Neural cell (in vitro differentiated cells): ENCODE results near the gene FAR2. TPM values are rescaled to one million over a fixed set of nuclear protein-coding genes. Genes with fewer than 3 reads are reported as not detected.

Experiments
- H2AFZ ChIP-seq: fragments of 200-600, 300-800 bp; sonication (generic), shearing (Covaris generic); 2 replicates; pipeline ENCODE4 v1.6.0; 2014; ENCODE audit warnings: low read depth, mild to moderate bottlenecking, antibody characterized with exemption, low read length, moderate library complexity
- H3F3A ChIP-seq: fragments of 200-600 bp; shearing (Covaris generic); 2 replicates; pipeline ENCODE4 v1.6.1; 2016; ENCODE audit warnings: mild to moderate bottlenecking, moderate library complexity, mixed read lengths, antibody characterized with exemption, low read length; ENCODE audit not compliant: insufficient read depth, poor library complexity, severe bottlenecking
- H3K27ac ChIP-seq: fragments of 200-600, 300-800 bp; sonication (generic), shearing (Covaris generic); 2 replicates; pipeline ENCODE4 v1.5.1; 2014; ENCODE audit warnings: mild to moderate bottlenecking, low read length, moderate library complexity
- H3K27me3 ChIP-seq: fragments of 300-800, 200-600 bp; sonication (generic), shearing (Covaris generic); 2 replicates; pipeline ENCODE4 v1.6.0; 2014; ENCODE audit warnings: mild to moderate bottlenecking, low read depth, low read length, moderate library complexity; ENCODE audit not compliant: insufficient read depth
- H3K36me3 ChIP-seq: fragments of 300-800, 200-600 bp; sonication (generic), shearing (Covaris generic); 2 replicates; pipeline ENCODE4 v1.5.1; 2014; ENCODE audit warnings: mild to moderate bottlenecking, antibody characterized with exemption, low read length, moderate library complexity; ENCODE audit not compliant: insufficient read depth
- H3K4me2 ChIP-seq: fragments of 300-800, 200-600 bp; sonication (generic), shearing (Covaris generic); 2 replicates; pipeline ENCODE4 v1.6.0; 2014; ENCODE audit warnings: mild to moderate bottlenecking, low read length
- H3K4me3 ChIP-seq: fragments of 300-800, 200-600 bp; sonication (generic), shearing (Covaris generic); 2 replicates; pipeline ENCODE4 v1.5.1; 2014; ENCODE audit warnings: mild to moderate bottlenecking, low read length, moderate library complexity
- H3K79me2 ChIP-seq: fragments of 200-600 bp; shearing (Covaris generic); replicated peaks from 2 replicates; pipeline ENCODE4 v1.6.0; 2014; ENCODE audit warnings: mild to moderate bottlenecking, low read length, moderate library complexity; ENCODE audit not compliant: insufficient read depth
- H3K9ac ChIP-seq: fragments of 300-800, 200-600 bp; sonication (generic), shearing (Covaris generic); 2 replicates; pipeline ENCODE4 v1.6.1; 2016; ENCODE audit warnings: mild to moderate bottlenecking, low read length, mixed read lengths
- H3K9me2 ChIP-seq: fragments of 200-600 bp; shearing (Covaris generic); 2 replicates; pipeline ENCODE4 v1.6.1; 2016; ENCODE audit warnings: mild to moderate bottlenecking, low read length, mixed read lengths; ENCODE audit not compliant: insufficient read depth
- H3K9me3 ChIP-seq: fragments of 200-600, 300-800 bp; sonication (generic), shearing (Covaris generic); 2 replicates; pipeline ENCODE4 v1.6.1; 2016; ENCODE audit warnings: mild to moderate bottlenecking, mixed run types, low read length, moderate library complexity, mixed read lengths
- H4K20me1 ChIP-seq: fragments of 200-600 bp; shearing (Covaris generic); 2 replicates; pipeline ENCODE4 v1.6.1; 2016; ENCODE audit warnings: mild to moderate bottlenecking, mixed run types; ENCODE audit not compliant: insufficient read depth
- EP300 ChIP-seq: fragments of 450-650 bp; conservative IDR thresholded peaks from 2 replicates; pipeline ENCODE4 v1.6.1; 2014; ENCODE audit warnings: antibody characterized with exemption, mild to moderate bottlenecking, moderate library complexity; ENCODE audit not compliant: poor library complexity, severe bottlenecking
- EZH2 ChIP-seq: fragments of 200-600, 300-800 bp; shearing (Covaris generic), sonication (generic); IDR thresholded peaks from 2 replicates; pipeline ENCODE4 v1.6.1; 2014; ENCODE audit warnings: antibody characterized with exemption, low read length, borderline replicate concordance, mild to moderate bottlenecking; ENCODE audit not compliant: insufficient read depth, poor library complexity, severe bottlenecking
- MXI1 ChIP-seq: fragments of 450-650 bp; conservative IDR thresholded peaks from 2 replicates; pipeline ENCODE4 v1.6.1; 2014; ENCODE audit warnings: antibody characterized with exemption, mild to moderate bottlenecking; ENCODE audit not compliant: poor library complexity, severe bottlenecking
- POLR2AphosphoS5 ChIP-seq: IDR thresholded peaks from 2 replicates; pipeline ENCODE4 v1.6.1; 2012
- RAD21 ChIP-seq: fragments of 450-650 bp; conservative IDR thresholded peaks from 2 replicates; pipeline ENCODE4 v1.6.1; 2014; ENCODE audit warnings: antibody characterized with exemption, mild to moderate bottlenecking, moderate library complexity
- SMC3 ChIP-seq: fragments of 450-650 bp; conservative IDR thresholded peaks from 2 replicates; pipeline ENCODE4 v1.6.1; 2014; ENCODE audit warnings: antibody characterized with exemption, mild to moderate bottlenecking, moderate library complexity; ENCODE audit not compliant: poor library complexity
- TAF1 ChIP-seq: IDR thresholded peaks from 2 replicates; pipeline ENCODE4 v1.6.1; 2012; ENCODE audit warnings: low read depth
- polyA minus RNA-seq: library from RNA; depleted of rRNA, polyadenylated mRNA; stranded (reverse); fragments of >200 nt; gene quantifications from 2 replicates; pipeline ENCODE4 v1.2.3, GENCODE V29; 2014
- polyA plus RNA-seq: library from polyadenylated mRNA; depleted of rRNA; stranded (reverse); fragments of >200 nt; gene quantifications from 2 replicates; pipeline ENCODE4 v1.2.3, GENCODE V29; 2014
- TF ChIP-seq, protein P1 (sequence below): fragments of 450-650 bp; IDR thresholded peaks from 2 replicates; pipeline ENCODE4 v1.5.1; 2014; ENCODE audit warnings: antibody characterized with exemption, mild to moderate bottlenecking, moderate library complexity; ENCODE audit not compliant: poor library complexity, severe bottlenecking
- TF ChIP-seq, protein P2 (sequence below): IDR thresholded peaks from 2 replicates; pipeline ENCODE4 v1.6.1; 2012; ENCODE audit warnings: borderline replicate concordance

Gene FAR2
- polyA plus RNA-seq, result 0.99 and 3.5 TPM in 2 replicates
- 2.8 and 3.4 TPM in 2 replicates for polyA minus RNA-seq

DNA sequence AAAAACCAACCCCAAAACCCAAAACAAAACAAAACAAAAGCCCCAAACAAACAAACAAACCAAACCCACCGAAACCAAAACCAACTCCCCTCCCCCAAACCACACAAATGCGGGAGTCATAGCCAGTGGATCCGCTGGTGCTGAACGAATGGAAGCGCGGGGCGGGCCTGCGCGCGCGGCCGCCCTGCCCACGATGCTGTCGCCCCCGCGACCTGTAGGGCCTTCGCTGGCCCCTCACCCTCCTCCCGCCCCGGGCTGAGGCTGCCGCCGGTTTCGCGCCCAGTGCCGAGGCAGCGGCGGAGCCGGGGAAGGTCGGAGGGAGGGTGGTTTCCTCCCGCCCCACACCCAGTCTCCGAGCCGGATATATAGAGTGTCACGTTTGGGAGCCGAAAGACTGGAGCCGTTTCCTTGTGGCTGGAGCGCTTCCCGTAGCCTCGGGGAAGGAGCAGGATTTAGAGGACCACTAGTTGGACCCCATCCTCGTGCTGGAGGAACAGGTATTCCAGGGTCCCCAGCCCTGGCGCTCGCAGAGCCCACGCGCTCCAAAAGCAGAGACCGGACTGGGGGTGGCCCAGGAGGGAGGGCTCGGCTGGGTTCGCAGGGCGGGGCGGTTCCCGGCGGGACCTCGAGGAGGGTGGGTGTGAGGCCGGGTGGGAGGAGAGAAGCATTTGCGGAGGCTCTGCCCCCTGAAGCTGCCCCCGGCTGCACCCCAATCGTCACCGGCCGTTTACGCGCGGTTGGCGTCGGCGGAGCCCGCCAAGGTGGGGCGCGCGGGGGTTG, at the start of gene FAR2:
Gene FAR2 (plus strand): TSS at position 368 of the 780 bp plus-strand sequence. CDS start 121,172 bp downstream, outside the sequence.
- Histone ChIP-seq H3K4me2 (peak within 1 kb of the TSS; percentile 50), H3K9me3 (no peaks in the 10 kb centered on the region), H2AFZ (no peak within 1 kb of the TSS), H3K36me3 (no peaks in the 10 kb centered on the region), H3F3A (no peaks in the 10 kb centered on the region), H3K4me3 (peak within 1 kb of the TSS; percentile 66), H3K9me2 (no peaks in the 10 kb centered on the region), H3K9ac (peak within 1 kb of the TSS; percentile 34), H3K27ac (no peak within 1 kb of the TSS), H3K27me3 (peaks cover 26% of the 10 kb centered on the region), H3K79me2 (no peaks in the 10 kb centered on the region), H4K20me1 (no peaks in the 10 kb centered on the region)
- TF ChIP-seq EP300 (no peak), POLR2AphosphoS5 (peak; percentile 66)

DNA sequence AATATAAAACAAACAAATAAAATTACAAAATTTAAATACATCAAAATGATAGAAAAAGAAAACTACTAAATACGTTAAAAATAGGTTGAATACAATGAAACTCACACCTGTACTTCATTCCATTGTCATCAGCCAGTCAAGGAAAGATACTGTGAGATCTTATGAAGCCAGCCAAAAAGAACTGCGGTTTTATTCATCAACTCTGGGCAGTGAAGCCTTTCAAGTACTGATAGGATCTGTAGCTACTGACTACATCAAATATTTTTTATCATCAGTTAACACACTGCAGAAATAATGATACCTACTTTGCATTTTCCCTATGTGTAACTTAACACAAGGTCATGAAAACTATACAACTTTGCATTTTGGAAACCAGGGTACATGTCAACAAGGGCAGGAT, 46.3 kb upstream of the FAR2 start:
- Histone ChIP-seq H3K79me2 (no peaks in the 10 kb centered on the region), H3K27ac (no peak overlapping the region), H4K20me1 (no peaks in the 10 kb centered on the region), H3K4me2 (no peak overlapping the region), H3K4me3 (no peak overlapping the region), H3K9me3 (no peaks in the 10 kb centered on the region), H3K9ac (no peak overlapping the region), H3K27me3 (no peaks in the 10 kb centered on the region), H2AFZ (no peak overlapping the region), H3F3A (no peaks in the 10 kb centered on the region), H3K36me3 (no peaks in the 10 kb centered on the region), H3K9me2 (no peaks in the 10 kb centered on the region)
- TF ChIP-seq SMC3, result no peak
- TF ChIP-seq, protein P1, sequence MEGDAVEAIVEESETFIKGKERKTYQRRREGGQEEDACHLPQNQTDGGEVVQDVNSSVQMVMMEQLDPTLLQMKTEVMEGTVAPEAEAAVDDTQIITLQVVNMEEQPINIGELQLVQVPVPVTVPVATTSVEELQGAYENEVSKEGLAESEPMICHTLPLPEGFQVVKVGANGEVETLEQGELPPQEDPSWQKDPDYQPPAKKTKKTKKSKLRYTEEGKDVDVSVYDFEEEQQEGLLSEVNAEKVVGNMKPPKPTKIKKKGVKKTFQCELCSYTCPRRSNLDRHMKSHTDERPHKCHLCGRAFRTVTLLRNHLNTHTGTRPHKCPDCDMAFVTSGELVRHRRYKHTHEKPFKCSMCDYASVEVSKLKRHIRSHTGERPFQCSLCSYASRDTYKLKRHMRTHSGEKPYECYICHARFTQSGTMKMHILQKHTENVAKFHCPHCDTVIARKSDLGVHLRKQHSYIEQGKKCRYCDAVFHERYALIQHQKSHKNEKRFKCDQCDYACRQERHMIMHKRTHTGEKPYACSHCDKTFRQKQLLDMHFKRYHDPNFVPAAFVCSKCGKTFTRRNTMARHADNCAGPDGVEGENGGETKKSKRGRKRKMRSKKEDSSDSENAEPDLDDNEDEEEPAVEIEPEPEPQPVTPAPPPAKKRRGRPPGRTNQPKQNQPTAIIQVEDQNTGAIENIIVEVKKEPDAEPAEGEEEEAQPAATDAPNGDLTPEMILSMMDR, result no peak
- TF ChIP-seq EZH2, result no peak
- no peak for TF ChIP-seq MXI1
- TF ChIP-seq RAD21, result no peak
- no peak for TF ChIP-seq TAF1
- TF ChIP-seq, protein P2, sequence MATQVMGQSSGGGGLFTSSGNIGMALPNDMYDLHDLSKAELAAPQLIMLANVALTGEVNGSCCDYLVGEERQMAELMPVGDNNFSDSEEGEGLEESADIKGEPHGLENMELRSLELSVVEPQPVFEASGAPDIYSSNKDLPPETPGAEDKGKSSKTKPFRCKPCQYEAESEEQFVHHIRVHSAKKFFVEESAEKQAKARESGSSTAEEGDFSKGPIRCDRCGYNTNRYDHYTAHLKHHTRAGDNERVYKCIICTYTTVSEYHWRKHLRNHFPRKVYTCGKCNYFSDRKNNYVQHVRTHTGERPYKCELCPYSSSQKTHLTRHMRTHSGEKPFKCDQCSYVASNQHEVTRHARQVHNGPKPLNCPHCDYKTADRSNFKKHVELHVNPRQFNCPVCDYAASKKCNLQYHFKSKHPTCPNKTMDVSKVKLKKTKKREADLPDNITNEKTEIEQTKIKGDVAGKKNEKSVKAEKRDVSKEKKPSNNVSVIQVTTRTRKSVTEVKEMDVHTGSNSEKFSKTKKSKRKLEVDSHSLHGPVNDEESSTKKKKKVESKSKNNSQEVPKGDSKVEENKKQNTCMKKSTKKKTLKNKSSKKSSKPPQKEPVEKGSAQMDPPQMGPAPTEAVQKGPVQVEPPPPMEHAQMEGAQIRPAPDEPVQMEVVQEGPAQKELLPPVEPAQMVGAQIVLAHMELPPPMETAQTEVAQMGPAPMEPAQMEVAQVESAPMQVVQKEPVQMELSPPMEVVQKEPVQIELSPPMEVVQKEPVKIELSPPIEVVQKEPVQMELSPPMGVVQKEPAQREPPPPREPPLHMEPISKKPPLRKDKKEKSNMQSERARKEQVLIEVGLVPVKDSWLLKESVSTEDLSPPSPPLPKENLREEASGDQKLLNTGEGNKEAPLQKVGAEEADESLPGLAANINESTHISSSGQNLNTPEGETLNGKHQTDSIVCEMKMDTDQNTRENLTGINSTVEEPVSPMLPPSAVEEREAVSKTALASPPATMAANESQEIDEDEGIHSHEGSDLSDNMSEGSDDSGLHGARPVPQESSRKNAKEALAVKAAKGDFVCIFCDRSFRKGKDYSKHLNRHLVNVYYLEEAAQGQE, result no peak
- TF ChIP-seq EP300, result no peak
- TF ChIP-seq POLR2AphosphoS5, result no peak
